Glutamatergic neuron (in vitro differentiated cells): ENCODE measurements around the gene TNFRSF9. TPM values are rescaled to one million over a fixed set of nuclear protein-coding genes. Genes with fewer than 3 reads are reported as not detected.

ENCODE experiments used
- DNase-seq: peaks from one replicate; pipeline ENCODE4 v3.0.0; 2022
- H3K27ac Mint-ChIP-seq: one replicate; pipeline ENCODE4 v1.8.0; 2020; ENCODE audit warnings: mild to moderate bottlenecking, mixed read lengths, inconsistent platforms; ENCODE audit not compliant: unreplicated experiment
- H3K27me3 Mint-ChIP-seq: one replicate; pipeline ENCODE4 v1.8.0; 2020; ENCODE audit warnings: mild to moderate bottlenecking, moderate library complexity, mixed read lengths, inconsistent platforms; ENCODE audit not compliant: unreplicated experiment
- H3K36me3 Mint-ChIP-seq: one replicate; pipeline ENCODE4 v1.8.0; 2020; ENCODE audit warnings: mild to moderate bottlenecking, mixed read lengths, inconsistent platforms; ENCODE audit not compliant: unreplicated experiment
- H3K4me1 Mint-ChIP-seq: one replicate; pipeline ENCODE4 v1.8.0; 2020; ENCODE audit warnings: mild to moderate bottlenecking, low read depth, mixed read lengths, inconsistent platforms; ENCODE audit not compliant: unreplicated experiment
- H3K4me3 Mint-ChIP-seq: one replicate; pipeline ENCODE4 v1.8.0; 2020; ENCODE audit warnings: mild to moderate bottlenecking, mixed read lengths, inconsistent platforms; ENCODE audit not compliant: unreplicated experiment
- H3K9me3 Mint-ChIP-seq: one replicate; pipeline ENCODE4 v1.8.0; 2020; ENCODE audit warnings: mild to moderate bottlenecking, moderate library complexity, mixed read lengths, inconsistent platforms; ENCODE audit not compliant: unreplicated experiment
- total RNA-seq: library from RNA; stranded (reverse); fragmentation: NEBNext Ultra II Directional; extraction: Animal tissue kit (Norgen Biotek cat#: 25700); gene quantifications from one replicate; pipeline ENCODE4 v1.2.1, GENCODE V29; 2021; ENCODE audit not compliant: unreplicated experiment
- TF ChIP-seq, protein P1 (sequence below): fragments of 200-600 bp; sonication (generic); IDR thresholded peaks from one replicate; pipeline ENCODE4 v1.5.0; 2021; ENCODE audit not compliant: partially characterized antibody, unreplicated experiment

Gene TNFRSF9
- total RNA-seq, 1 donor from 2014 or later: 0.15 TPM

DNA sequence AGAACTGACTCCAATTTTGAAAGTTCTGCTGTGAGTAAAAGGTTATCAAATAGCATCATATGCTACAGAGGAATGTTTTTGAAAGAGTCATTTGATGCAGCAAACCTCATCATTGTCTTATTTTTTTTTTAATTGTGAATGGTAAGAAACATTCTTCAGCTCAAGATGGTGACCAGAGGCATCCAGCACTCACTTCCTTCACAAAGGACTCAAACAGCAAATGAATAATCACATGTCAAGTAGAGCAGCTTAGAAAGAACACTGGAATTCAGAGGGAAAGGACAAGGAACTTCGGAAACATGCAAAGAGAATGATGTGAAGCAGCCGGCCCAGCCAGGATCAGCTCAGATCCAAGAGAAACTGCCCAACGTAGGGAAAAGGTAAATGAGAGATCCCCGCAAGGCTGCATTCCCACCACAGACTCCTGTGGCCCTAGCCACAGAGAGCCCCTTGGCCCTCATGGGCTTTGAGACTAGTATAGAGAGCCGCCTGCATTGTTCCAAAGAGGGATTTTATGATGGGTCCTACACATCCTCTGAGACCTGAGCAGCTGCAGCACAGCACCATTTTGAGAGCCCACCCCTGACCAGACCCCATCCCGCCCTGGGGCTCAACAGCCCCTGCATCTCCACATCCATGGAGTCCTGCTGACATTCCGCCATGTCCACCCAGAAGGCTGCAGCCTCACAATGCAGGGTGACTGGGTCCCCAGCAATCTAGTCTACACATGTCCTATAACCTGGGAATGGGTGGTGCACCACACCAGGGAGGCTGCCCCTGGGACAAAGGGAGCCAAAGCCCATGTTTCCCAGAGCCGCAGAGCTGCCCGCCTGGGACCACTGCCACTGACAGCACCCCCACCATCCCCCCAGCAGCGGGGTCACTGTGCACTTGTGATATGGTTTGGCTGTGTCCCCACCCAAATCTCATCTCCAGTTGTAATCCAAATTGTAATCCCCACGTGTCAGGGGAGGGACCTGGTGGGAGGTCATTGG, 66.5 kb downstream of the TNFRSF9 start:
- Mint-ChIP-seq H3K4me3 (no peak overlapping the region), H3K36me3 (peaks cover 9% of the 10 kb centered on the region), H3K9me3 (peaks cover 2% of the 10 kb centered on the region), H3K4me1 (no peaks in the 10 kb centered on the region), H3K27ac (no peak overlapping the region), H3K27me3 (no peaks in the 10 kb centered on the region)
- TF ChIP-seq, protein P1, sequence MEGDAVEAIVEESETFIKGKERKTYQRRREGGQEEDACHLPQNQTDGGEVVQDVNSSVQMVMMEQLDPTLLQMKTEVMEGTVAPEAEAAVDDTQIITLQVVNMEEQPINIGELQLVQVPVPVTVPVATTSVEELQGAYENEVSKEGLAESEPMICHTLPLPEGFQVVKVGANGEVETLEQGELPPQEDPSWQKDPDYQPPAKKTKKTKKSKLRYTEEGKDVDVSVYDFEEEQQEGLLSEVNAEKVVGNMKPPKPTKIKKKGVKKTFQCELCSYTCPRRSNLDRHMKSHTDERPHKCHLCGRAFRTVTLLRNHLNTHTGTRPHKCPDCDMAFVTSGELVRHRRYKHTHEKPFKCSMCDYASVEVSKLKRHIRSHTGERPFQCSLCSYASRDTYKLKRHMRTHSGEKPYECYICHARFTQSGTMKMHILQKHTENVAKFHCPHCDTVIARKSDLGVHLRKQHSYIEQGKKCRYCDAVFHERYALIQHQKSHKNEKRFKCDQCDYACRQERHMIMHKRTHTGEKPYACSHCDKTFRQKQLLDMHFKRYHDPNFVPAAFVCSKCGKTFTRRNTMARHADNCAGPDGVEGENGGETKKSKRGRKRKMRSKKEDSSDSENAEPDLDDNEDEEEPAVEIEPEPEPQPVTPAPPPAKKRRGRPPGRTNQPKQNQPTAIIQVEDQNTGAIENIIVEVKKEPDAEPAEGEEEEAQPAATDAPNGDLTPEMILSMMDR: no peak
- DNase-seq: no peak

DNA sequence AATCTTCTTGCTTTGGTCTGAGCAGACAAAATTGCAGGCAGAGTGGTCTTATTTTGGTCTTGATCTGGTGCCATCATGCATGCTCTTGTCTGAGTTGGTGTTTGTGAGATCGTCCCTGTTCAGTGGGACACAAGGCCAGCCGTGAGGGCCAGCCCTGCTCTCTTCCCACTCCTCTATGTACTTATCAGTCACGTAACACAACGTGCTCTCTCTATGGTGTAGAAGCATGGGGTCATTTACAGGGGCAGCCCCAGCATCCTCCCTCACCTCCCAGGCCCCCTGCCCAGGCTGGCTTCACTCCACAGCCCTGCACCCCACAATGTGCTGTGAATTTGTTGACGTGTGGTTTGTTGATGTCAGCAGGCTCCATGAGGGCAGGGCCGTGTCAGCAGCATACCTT, 69.5 kb downstream of the TNFRSF9 start:
- DNase-seq: no peak
- peaks cover 4% of the 10 kb centered on the region for H3K36me3 Mint-ChIP-seq
- H3K4me3 Mint-ChIP-seq: no peak overlapping the region
- no peaks in the 10 kb centered on the region for H3K9me3 Mint-ChIP-seq
- no peak overlapping the region for H3K27ac Mint-ChIP-seq
- H3K4me1 Mint-ChIP-seq: no peaks in the 10 kb centered on the region
- TF ChIP-seq, protein P1: no peak
- H3K27me3 Mint-ChIP-seq: no peaks in the 10 kb centered on the region

DNA sequence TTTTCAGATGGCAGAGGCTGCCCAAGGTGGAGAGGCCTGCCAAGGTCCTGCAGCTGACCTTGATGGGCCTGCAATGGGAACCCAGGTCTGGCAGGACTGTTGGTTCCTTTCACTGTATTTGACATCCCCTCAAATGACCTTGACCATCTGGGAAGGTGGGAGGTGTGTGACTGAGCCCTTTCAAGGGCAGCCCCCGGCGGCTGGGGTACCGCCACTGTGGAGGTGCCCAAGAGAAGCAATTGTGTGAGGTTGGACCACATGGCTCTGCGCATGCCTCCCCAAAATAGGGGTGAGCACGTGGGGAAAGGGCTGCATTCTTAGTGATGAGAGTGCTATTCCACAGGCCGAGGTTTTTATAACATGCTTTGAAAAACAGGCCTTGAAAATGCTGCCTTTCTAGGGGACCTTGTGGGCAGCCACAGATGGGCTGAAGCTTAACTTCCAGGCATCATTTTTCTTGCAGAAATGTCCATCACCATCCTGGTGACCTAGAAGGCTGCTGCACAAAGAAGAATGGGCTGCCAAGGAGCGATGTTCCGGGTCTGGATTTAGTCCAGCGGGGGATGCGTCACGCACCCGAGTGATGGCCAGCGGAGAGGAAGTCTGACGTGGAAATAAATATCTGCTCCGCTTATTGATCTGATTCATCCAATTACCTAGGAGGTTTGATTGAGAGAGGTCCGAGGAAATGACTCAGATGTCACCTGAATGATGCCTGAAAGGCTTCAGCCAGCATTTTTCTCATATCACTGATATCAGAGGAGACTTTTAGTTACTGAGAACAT, 71.3 kb downstream of the TNFRSF9 start:
- peaks cover 4% of the 10 kb centered on the region for H3K36me3 Mint-ChIP-seq
- H3K4me3 Mint-ChIP-seq: no peak overlapping the region
- DNase-seq: no peak
- H3K9me3 Mint-ChIP-seq: no peaks in the 10 kb centered on the region
- TF ChIP-seq, protein P1: no peak
- H3K27me3 Mint-ChIP-seq: peaks cover 1% of the 10 kb centered on the region
- H3K27ac Mint-ChIP-seq: no peak overlapping the region
- H3K4me1 Mint-ChIP-seq: peaks cover under 1% of the 10 kb centered on the region

DNA sequence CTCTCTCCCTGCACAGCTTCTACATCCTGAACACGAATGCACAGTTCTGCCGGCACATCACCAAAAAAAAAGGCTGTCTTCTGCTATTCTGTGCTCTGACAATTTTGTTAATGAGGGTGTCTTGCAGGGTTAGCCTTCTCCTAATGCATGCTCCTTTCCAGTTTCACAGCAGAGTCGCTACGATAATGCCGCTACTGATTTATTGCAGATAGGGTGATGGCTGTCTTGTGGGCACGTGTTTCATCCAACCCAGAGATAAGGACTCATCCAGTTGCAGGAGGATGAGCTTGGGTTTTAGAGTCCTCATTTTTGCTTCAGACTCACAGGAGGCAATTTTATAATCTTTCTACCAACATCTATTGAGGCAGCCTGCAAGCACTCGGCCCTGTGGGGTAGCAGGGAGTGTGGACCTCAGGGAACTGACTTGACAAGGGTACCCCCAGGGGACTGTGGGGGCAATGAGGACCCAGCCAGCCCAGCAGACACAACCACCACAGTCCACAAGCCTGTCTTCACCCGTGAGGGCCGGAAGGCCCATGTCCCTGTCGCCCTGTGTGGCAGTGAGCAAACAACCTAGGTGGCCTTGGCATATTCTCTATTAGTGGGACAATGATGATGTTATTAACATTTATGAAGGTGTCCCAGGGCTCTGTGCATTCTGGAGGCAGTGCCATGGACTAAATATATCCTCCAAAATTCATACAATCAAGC, 72.4 kb downstream of the TNFRSF9 start:
- Mint-ChIP-seq H3K4me1 (peaks cover 2% of the 10 kb centered on the region), H3K27me3 (peaks cover 1% of the 10 kb centered on the region), H3K4me3 (no peak overlapping the region), H3K36me3 (peaks cover 4% of the 10 kb centered on the region), H3K9me3 (no peaks in the 10 kb centered on the region), H3K27ac (no peak overlapping the region)
- TF ChIP-seq, protein P1: no peak
- DNase-seq: no peak
